Measurements from ENCODE around the gene TRAF4. TPM values are rescaled to one million over a fixed set of nuclear protein-coding genes. Genes with fewer than 3 reads are reported as not detected.

Gene TRAF4
- total and polyA plus RNA-seq, 10 of the 15 experiments (the other 5 are each of a cell fraction or from before 2014, with no cell fraction given), result 3.7 to 197 (median 66.4) TPM

DNA sequence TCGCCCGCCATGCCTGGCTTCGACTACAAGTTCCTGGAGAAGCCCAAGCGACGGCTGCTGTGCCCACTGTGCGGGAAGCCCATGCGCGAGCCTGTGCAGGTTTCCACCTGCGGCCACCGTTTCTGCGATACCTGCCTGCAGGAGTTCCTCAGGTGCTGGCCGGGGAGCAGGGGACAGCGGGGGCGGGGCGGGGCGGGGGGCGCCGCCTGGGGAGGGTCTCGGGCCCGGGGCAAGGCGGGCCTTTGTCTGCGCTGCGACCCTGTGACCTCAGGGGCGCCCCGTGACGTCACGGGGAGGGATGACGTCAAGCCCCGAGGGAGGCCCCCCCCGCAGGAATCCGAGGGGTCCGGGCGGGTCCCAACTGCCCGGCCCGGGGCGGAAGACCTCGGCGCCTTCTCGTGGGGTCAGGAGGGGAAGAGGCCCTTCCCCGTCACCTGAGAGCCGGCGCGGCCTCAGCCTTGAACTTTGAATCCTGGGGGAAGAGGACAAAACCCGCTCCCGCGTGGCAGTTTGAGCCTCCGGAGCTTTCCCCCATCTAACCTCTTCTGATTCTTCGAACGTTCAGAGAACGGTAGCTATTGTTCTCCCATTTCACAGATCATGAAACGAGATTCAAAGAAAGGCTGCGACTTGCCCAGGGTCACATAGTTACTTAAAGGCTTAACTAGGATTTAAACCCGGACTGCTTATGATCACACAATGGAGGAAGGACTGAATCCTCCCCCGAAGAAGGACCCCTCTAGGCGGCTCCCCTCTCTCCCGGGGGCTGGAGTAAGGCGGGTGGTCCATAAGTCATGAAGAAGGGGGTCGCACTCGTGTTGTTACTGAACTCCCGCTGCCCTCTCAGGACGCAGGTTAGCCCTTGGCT, 527 bp downstream of the TRAF4 start:
- H3K79me2 ChIP-seq (ENCODE audit: control insufficient read depth, insufficient read depth, low read length), result peaks cover 77% of the 10 kb centered on the region
- peaks cover 16% of the 10 kb centered on the region for H4K20me1 ChIP-seq (ENCODE audit: control insufficient read depth, insufficient read depth)
- peak overlapping the region; percentile 92 for H3K4me3 ChIP-seq
- WGBS (ENCODE audit: insufficient coverage, insufficient replicate concordance, low lambda C conversion rate, missing lambda C conversion rate), result under 1% methylated on average over 41 of the region's 61 CpGs
- ChIA-PET RAD21 (ENCODE audit: unreplicated experiment) (interaction anchor here (1.3 to 17.4 kb wide), 3 partner anchors 18 to 25 kb away, joined by 4 to 375 read pairs (median 8); partner anchors contain the start of genes NEK8, RPL23A and TLCD1), POLR2A (interaction anchor here (1.0 to 15.2 kb wide), 8 partner anchors 11 to 207 kb away, joined by 3 to 485 read pairs (median 4); partner anchors contain the start of genes FAM222B, NEK8, PHF12 and RPL23A), CTCF (interaction anchor here (0.7 to 10.0 kb wide), 6 partner anchors 17 to 1263 kb away, joined by 3 to 394 read pairs (median 18); partner anchors contain the start of genes NEK8, RPL23A and TLCD1), SMC1A (ENCODE audit: uncharacterized antibody, unreplicated experiment) (interaction anchor here (1.2 to 17.8 kb wide), 3 partner anchors 16 to 205 kb away, joined by 3 to 326 read pairs (median 4); partner anchors contain the start of genes NEK8, RPL23A and TLCD1)
- peaks cover 25 to 28% of the 10 kb centered on the region in 2 experiments for H3K36me3 ChIP-seq (ENCODE audit: control insufficient read depth in 2 of 2, insufficient read depth in 2 of 2, low read length in 1 of 2)
- no peaks in the 10 kb centered on the region for H3K27me3 ChIP-seq (replicated peaks in 1 of 2; ENCODE audit: control insufficient read depth in 2 of 2, insufficient read depth in 2 of 2, low read length in 1 of 2)
- peaks cover 2% of the 10 kb centered on the region; the same call in 2 of the 3 replicates for H3K9me3 ChIP-seq (replicated peaks; ENCODE audit: control insufficient read depth, insufficient read depth, low read length)
- H3K4me2 ChIP-seq (ENCODE audit: control insufficient read depth, insufficient read depth), result peak overlapping the region; percentile 85
- H3K27ac ChIP-seq (ENCODE audit: control insufficient read depth, insufficient read depth), result peak overlapping the region; percentile 95
- peak overlapping the region; percentile 98 for H3K9ac ChIP-seq (ENCODE audit: control insufficient read depth, insufficient read depth, low read length)
- peaks cover 68% of the 10 kb centered on the region for H3K4me1 ChIP-seq (ENCODE audit: control insufficient read depth, insufficient read depth, low read length)
- no peak for FAIRE-seq
- no peak overlapping the region for H2AFZ ChIP-seq (ENCODE audit: control insufficient read depth, low read depth, low read length)
- ATAC-seq, result peak; percentile 1
- in situ Hi-C loops (cut with MboI) (loop anchor here (25.0 kb wide), 1 partner anchor 1282 kb away; the partner anchor contains the start of gene KSR1), intact Hi-C loops (cut with micrococcal nuclease; ENCODE audit: unreplicated experiment) (no loop called here)
- no peak for DNase-seq (ENCODE audit: low read depth, low spot score)
- BruUV-seq (replicated peaks), result TSS peak; percentile 71
- TF ChIP-seq NFXL1 (IDR thresholded peaks at IDR 0.05; ENCODE audit: borderline replicate concordance) (no peak), NR2C1 (IDR thresholded peaks at IDR 0.05) (0 out of 2 replicates have a peak, but pooled peaks have one; percentile 15), CHD1 (IDR thresholded peaks at IDR 0.05; ENCODE audit: low read depth, low read length) (no peak), BCL11A (IDR thresholded peaks at IDR 0.05; ENCODE audit: low read depth, low read length) (no peak), LARP7 (IDR thresholded peaks at IDR 0.05) (0 out of 2 replicates have a peak, but pooled peaks have one; percentile 11), MEF2A (IDR thresholded peaks at IDR 0.05; ENCODE audit: insufficient read depth, low read depth, low read length) (no peak), IKZF1 (conservative IDR thresholded peaks at IDR 0.05) (no peak), BMI1 (IDR thresholded peaks at IDR 0.05; ENCODE audit: borderline replicate concordance) (no peak), E2F4 (IDR thresholded peaks at IDR 0.05; ENCODE audit: low read depth, low read length) (no peak), NFYB (IDR thresholded peaks at IDR 0.05; ENCODE audit: insufficient read depth, low read depth, low read length) (no peak), BACH1 (IDR thresholded peaks at IDR 0.05; ENCODE audit: borderline replicate concordance) (no peak), NFYA (IDR thresholded peaks at IDR 0.05; ENCODE audit: borderline replicate concordance, low read depth, low read length) (no peak), ZNF207 (IDR thresholded peaks at IDR 0.05; ENCODE audit: borderline replicate concordance) (0 out of 2 replicates have a peak, but pooled peaks have one; percentile 21)
- TF ChIP-seq, protein P1, sequence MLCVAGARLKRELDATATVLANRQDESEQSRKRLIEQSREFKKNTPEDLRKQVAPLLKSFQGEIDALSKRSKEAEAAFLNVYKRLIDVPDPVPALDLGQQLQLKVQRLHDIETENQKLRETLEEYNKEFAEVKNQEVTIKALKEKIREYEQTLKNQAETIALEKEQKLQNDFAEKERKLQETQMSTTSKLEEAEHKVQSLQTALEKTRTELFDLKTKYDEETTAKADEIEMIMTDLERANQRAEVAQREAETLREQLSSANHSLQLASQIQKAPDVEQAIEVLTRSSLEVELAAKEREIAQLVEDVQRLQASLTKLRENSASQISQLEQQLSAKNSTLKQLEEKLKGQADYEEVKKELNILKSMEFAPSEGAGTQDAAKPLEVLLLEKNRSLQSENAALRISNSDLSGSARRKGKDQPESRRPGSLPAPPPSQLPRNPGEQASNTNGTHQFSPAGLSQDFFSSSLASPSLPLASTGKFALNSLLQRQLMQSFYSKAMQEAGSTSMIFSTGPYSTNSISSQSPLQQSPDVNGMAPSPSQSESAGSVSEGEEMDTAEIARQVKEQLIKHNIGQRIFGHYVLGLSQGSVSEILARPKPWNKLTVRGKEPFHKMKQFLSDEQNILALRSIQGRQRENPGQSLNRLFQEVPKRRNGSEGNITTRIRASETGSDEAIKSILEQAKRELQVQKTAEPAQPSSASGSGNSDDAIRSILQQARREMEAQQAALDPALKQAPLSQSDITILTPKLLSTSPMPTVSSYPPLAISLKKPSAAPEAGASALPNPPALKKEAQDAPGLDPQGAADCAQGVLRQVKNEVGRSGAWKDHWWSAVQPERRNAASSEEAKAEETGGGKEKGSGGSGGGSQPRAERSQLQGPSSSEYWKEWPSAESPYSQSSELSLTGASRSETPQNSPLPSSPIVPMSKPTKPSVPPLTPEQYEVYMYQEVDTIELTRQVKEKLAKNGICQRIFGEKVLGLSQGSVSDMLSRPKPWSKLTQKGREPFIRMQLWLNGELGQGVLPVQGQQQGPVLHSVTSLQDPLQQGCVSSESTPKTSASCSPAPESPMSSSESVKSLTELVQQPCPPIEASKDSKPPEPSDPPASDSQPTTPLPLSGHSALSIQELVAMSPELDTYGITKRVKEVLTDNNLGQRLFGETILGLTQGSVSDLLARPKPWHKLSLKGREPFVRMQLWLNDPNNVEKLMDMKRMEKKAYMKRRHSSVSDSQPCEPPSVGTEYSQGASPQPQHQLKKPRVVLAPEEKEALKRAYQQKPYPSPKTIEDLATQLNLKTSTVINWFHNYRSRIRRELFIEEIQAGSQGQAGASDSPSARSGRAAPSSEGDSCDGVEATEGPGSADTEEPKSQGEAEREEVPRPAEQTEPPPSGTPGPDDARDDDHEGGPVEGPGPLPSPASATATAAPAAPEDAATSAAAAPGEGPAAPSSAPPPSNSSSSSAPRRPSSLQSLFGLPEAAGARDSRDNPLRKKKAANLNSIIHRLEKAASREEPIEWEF (IDR thresholded peaks at IDR 0.05; ENCODE audit: insufficient replicate concordance, low read depth, low read length), result no peak
